Endodermal cell (in vitro differentiated cells): ENCODE data around the gene XXYLT1. TPM values are rescaled to one million over a fixed set of nuclear protein-coding genes. Genes with fewer than 3 reads are reported as not detected.
A peak's percentile ranks its signal among the peaks of the same experiment; 100 is the strongest.

Experiments used
- DNase-seq: peaks from one replicate; pipeline ENCODE4 v3.0.0-alpha.2; 2017
- H3K27ac ChIP-seq: 2 replicates; pipeline ENCODE4 v1.5.1; 2013; ENCODE audit warnings: mild to moderate bottlenecking, low read depth, low read length, moderate library complexity
- H3K27me3 ChIP-seq: 2 replicates; pipeline ENCODE4 v1.6.1; 2013; ENCODE audit warnings: mild to moderate bottlenecking, low read length, moderate library complexity; ENCODE audit not compliant: insufficient read depth, control insufficient read depth, poor library complexity, severe bottlenecking
- H3K36me3 ChIP-seq: 2 replicates; pipeline ENCODE4 v1.7.0; 2013; ENCODE audit warnings: mild to moderate bottlenecking, low read length, moderate library complexity; ENCODE audit not compliant: control insufficient read depth, insufficient read depth
- H3K4me1 ChIP-seq: one replicate; pipeline ENCODE4 v1.7.0; 2013; ENCODE audit warnings: low read length; ENCODE audit not compliant: control insufficient read depth, insufficient read depth
- H3K4me3 ChIP-seq: 2 replicates; pipeline ENCODE4 v1.5.1; 2013; ENCODE audit warnings: mild to moderate bottlenecking, low read length, moderate library complexity
- H3K9ac ChIP-seq: 2 replicates; pipeline ENCODE4 v1.6.1; 2013; ENCODE audit warnings: mild to moderate bottlenecking, low read length, moderate library complexity; ENCODE audit not compliant: poor library complexity, severe bottlenecking; ENCODE audit errors: extremely low read depth
- H3K9me3 ChIP-seq: 2 replicates; pipeline ENCODE4 v1.6.1; 2013; ENCODE audit warnings: mild to moderate bottlenecking, low read length, moderate library complexity; ENCODE audit not compliant: control insufficient read depth
- H3K27ac Mint-ChIP-seq: 2 replicates; pipeline ENCODE4 v1.8.0; 2020; ENCODE audit warnings: mixed read lengths
- H3K27me3 Mint-ChIP-seq: 2 replicates; pipeline ENCODE4 v1.8.0; 2021; ENCODE audit warnings: mild to moderate bottlenecking, mixed read lengths; ENCODE audit not compliant: insufficient read depth
- H3K36me3 Mint-ChIP-seq: 2 replicates; pipeline ENCODE4 v1.8.0; 2020; ENCODE audit warnings: low read depth, mixed read lengths
- H3K4me1 Mint-ChIP-seq: 2 replicates; pipeline ENCODE4 v1.8.0; 2020; ENCODE audit warnings: mixed read lengths
- H3K4me3 Mint-ChIP-seq: 2 replicates; pipeline ENCODE4 v1.8.0; 2020; ENCODE audit warnings: mild to moderate bottlenecking, moderate library complexity, mixed read lengths
- H3K9me3 Mint-ChIP-seq: 2 replicates; pipeline ENCODE4 v1.8.0; 2020; ENCODE audit warnings: mild to moderate bottlenecking, mixed read lengths
- WGBS, 2 experiments: methylation state at CpG; one replicate each; pipeline versions ENCODE4 v1.1.5 to v1.1.7; 2013; ENCODE audit warnings: missing lambda C conversion rate in 2 of 2, mixed read lengths in 1 of 2; ENCODE audit not compliant: insufficient coverage in 1 of 2, insufficient read length in 1 of 2; 5-methylcytosine and 5-hydroxymethylcytosine counted together
- total RNA-seq, 2 donors: library from RNA; stranded (reverse); fragmentation: NEBNext Ultra II Directional in 1 of 2; extraction: Animal tissue kit (Norgen Biotek cat#: 25700) in 1 of 2; gene quantifications; 2 replicates in 1 of 2; 3 replicates in 1 of 2; pipeline ENCODE4 v1.2.1, GENCODE V29; 2021
- TF ChIP-seq, protein P1 (sequence below): fragments of 200-600 bp; sonication (generic); conservative IDR thresholded peaks from 2 replicates; pipeline ENCODE4 v1.5.0; 2021; ENCODE audit warnings: antibody characterized with exemption, mild to moderate bottlenecking

XXYLT1 gene
- total RNA-seq, 2 donors from 2014 or later, result 35.5 to 38.3 TPM

DNA sequence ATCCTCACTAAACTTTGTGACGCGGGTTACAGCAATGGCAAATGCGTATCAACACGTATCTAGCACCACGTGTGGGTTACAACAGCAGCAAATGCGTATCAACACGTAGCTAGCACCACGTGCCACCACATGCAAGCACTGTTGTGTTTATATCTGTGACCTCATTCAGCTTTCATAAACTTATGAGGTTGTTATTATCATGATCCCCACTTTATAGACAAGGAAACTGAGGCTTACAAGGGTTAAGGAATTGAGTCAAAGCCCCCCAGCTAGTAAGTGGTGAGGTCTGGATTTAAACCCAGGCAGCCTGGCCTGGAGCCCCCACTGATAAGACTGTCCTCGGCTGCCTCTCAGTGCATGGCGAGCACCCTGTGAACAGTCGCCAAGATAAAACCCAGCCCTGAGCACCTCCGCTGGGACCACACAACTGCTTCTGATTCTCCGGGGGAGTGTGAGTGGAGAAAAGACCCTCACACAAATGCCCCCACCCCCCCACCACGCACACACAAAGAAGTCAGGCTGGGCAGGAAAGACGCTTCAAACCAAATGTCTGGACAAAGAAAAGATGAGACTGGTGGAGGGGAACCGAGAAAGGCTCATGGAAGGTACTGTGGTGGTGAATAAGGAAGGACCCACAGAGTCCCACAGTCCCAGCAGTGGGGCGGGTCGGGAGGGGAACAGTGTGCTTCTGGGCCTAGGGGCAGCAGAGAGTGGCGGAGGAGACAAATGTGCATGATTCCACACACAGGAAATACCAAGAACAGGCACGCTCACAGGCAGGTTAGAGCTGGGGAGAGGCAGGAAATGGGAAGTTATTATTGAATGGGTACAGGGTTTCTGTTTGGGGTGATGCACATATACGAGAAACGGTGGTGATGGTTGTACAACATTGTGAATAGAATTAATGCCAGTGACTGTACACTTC lies 173.4 kb downstream of the XXYLT1 start:
- WGBS, 2 experiments, result 89 to 95% methylated on average over 16 to 20 of the region's 22 CpGs
- Histone ChIP-seq H3K9ac (no peak overlapping the region), H3K36me3 (no peaks in the 10 kb centered on the region), H3K4me1 (peaks cover 3% of the 10 kb centered on the region), H3K27me3 (no peaks in the 10 kb centered on the region), H3K9me3 (no peaks in the 10 kb centered on the region), H3K4me3 (no peak overlapping the region), H3K27ac (no peak overlapping the region)
- peaks cover 24% of the 10 kb centered on the region for H3K36me3 Mint-ChIP-seq
- TF ChIP-seq, protein P1, sequence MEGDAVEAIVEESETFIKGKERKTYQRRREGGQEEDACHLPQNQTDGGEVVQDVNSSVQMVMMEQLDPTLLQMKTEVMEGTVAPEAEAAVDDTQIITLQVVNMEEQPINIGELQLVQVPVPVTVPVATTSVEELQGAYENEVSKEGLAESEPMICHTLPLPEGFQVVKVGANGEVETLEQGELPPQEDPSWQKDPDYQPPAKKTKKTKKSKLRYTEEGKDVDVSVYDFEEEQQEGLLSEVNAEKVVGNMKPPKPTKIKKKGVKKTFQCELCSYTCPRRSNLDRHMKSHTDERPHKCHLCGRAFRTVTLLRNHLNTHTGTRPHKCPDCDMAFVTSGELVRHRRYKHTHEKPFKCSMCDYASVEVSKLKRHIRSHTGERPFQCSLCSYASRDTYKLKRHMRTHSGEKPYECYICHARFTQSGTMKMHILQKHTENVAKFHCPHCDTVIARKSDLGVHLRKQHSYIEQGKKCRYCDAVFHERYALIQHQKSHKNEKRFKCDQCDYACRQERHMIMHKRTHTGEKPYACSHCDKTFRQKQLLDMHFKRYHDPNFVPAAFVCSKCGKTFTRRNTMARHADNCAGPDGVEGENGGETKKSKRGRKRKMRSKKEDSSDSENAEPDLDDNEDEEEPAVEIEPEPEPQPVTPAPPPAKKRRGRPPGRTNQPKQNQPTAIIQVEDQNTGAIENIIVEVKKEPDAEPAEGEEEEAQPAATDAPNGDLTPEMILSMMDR, result no peak
- no peaks in the 10 kb centered on the region for H3K27me3 Mint-ChIP-seq
- peaks cover 27% of the 10 kb centered on the region for H3K4me1 Mint-ChIP-seq
- H3K9me3 Mint-ChIP-seq, result peaks cover 5% of the 10 kb centered on the region
- H3K27ac Mint-ChIP-seq, result peak overlapping the region; percentile 44
- H3K4me3 Mint-ChIP-seq, result no peak overlapping the region
- no peak for DNase-seq

DNA sequence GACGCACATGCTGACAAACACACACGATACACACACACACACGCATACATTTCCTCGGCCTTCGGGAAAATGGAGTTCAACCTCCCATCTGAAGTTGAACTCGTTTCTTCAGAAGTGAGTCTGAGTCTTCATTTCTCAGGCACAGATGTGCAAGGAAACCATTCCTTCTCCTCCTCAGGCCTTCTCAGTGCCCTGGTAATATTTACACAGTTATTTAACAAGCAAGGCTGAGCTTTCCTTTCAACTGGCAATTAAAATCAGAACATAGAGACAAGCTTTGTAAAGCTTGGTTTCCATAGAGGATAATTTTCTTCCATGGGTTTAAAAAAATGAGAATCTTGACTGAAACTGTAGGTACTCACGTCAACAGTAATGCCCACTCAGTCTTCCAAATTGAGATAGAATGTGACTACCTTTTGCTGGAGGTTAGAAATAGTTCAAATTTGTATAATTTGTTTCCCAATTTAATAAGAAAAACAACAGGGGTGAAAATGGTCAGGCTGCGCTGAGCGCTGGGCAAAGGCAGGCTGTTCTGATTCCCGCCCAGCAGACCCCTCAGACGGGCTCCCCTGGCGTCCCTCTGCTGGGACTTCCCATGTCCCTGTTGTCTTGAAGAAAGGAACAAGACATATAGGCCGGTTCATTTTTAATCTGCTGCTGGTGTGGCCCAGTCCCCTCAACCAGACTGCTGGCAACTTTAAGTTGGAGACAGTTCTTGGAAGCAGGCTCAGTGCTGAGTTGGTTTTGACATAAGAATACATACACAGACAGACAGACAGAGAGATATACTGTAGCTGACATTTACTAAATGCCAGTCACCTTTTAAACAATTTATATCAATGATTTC lies 174.3 kb downstream of the XXYLT1 start:
- Mint-ChIP-seq H3K36me3 (peaks cover 19% of the 10 kb centered on the region), H3K27me3 (no peaks in the 10 kb centered on the region), H3K27ac (peak overlapping the region; percentile 30), H3K4me3 (no peak overlapping the region), H3K4me1 (peaks cover 25% of the 10 kb centered on the region), H3K9me3 (peaks cover 5% of the 10 kb centered on the region)
- TF ChIP-seq, protein P1, result no peak
- 94 to 96% methylated on average over 12 to 13 of the region's 13 CpGs for WGBS, 2 experiments
- Histone ChIP-seq H3K4me1 (peaks cover 3% of the 10 kb centered on the region), H3K27ac (no peak overlapping the region), H3K4me3 (no peak overlapping the region), H3K9me3 (no peaks in the 10 kb centered on the region), H3K36me3 (no peaks in the 10 kb centered on the region), H3K9ac (no peak overlapping the region), H3K27me3 (no peaks in the 10 kb centered on the region)
- DNase-seq, result no peak

DNA sequence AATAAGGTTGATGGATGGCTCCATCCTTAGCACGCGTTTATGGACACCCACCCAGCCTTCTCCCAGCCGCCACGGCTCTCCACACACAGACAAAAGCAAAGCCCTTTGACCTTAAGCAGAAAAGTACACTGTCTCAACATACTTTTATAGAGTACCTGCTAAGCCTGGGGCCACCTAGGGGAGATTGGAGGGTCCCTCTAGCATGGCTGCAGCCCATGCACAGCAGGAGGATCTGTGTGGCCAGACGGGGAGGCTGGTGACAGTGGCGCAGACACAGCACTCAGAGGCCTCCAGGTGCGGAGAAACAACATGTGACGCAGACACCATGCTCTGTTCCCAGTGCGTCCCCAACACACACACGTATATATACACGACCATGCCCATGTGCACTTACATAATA lies 174.9 kb downstream of the XXYLT1 start:
- H3K4me1 Mint-ChIP-seq, result peaks cover 23% of the 10 kb centered on the region
- TF ChIP-seq, protein P1, result no peak
- Histone ChIP-seq H3K27me3 (no peaks in the 10 kb centered on the region), H3K4me3 (no peak overlapping the region), H3K36me3 (no peaks in the 10 kb centered on the region), H3K9ac (no peak overlapping the region), H3K4me1 (peaks cover 3% of the 10 kb centered on the region), H3K27ac (no peak overlapping the region), H3K9me3 (no peaks in the 10 kb centered on the region)
- no peak overlapping the region for H3K27ac Mint-ChIP-seq
- no peaks in the 10 kb centered on the region for H3K27me3 Mint-ChIP-seq
- H3K36me3 Mint-ChIP-seq, result peaks cover 19% of the 10 kb centered on the region
- no peak overlapping the region for H3K4me3 Mint-ChIP-seq
- H3K9me3 Mint-ChIP-seq, result peaks cover 5% of the 10 kb centered on the region
- 94% methylated on average over 9 to 11 of the region's 11 CpGs for WGBS, 2 experiments
- DNase-seq, result no peak
